Lower leg skin (tissue), 3 donors: ENCODE results near the gene VPS13A.

ENCODE experiments used
- CTCF ChIP-seq, 3 donors: fragments of 450-650 bp; IDR thresholded peaks; one replicate each; pipeline ENCODE4 v1.5.1; 2016; ENCODE audit warnings: antibody characterized with exemption in 3 of 3, mild to moderate bottlenecking in 3 of 3, moderate library complexity in 2 of 3
- POLR2A ChIP-seq, 2 donors: fragments of 450-650 bp; IDR thresholded peaks; one replicate each; pipeline ENCODE4 v1.6.1; 2016 to 2017; ENCODE audit warnings: antibody characterized with exemption in 2 of 2, mild to moderate bottlenecking in 1 of 2, moderate library complexity in 1 of 2

GRCh38 chr9:77237896-77238295 lies 60.6 kb downstream of the VPS13A start:
- TF ChIP-seq CTCF (IDR thresholded peaks at IDR 0.05) (no peak), POLR2A (IDR thresholded peaks at IDR 0.05) (no peak)
